Type B pancreatic cell (in vitro differentiated cells): Measurements from ENCODE around the gene NUP205. TPM values are rescaled to one million over a fixed set of nuclear protein-coding genes. Genes with fewer than 3 reads are reported as not detected.

ENCODE experiments used
- DNase-seq: peaks from one replicate; pipeline ENCODE4 v3.0.0; 2021; ENCODE audit warnings: mixed read lengths; ENCODE audit not compliant: unreplicated experiment; ENCODE audit errors: extremely low spot score
- H3K27ac Mint-ChIP-seq: 2 replicates; pipeline ENCODE4 v1.8.0; 2021; ENCODE audit warnings: mild to moderate bottlenecking, mixed read lengths
- H3K27me3 Mint-ChIP-seq: 2 replicates; pipeline ENCODE4 v1.8.0; 2021; ENCODE audit warnings: mixed read lengths
- H3K36me3 Mint-ChIP-seq: 2 replicates; pipeline ENCODE4 v1.8.0; 2021; ENCODE audit warnings: mixed read lengths
- H3K4me1 Mint-ChIP-seq: one replicate; pipeline ENCODE4 v1.8.0; 2021; ENCODE audit warnings: mixed read lengths; ENCODE audit not compliant: unreplicated experiment
- H3K4me3 Mint-ChIP-seq: 2 replicates; pipeline ENCODE4 v1.8.0; 2021; ENCODE audit warnings: mild to moderate bottlenecking, mixed read lengths
- H3K9me3 Mint-ChIP-seq: 2 replicates; pipeline ENCODE4 v1.8.0; 2021; ENCODE audit warnings: mixed read lengths
- total RNA-seq: library from RNA; stranded (reverse); gene quantifications from 2 replicates; pipeline ENCODE4 v1.2.1, GENCODE V29; 2021; ENCODE audit warnings: low replicate concordance
- TF ChIP-seq, protein P1 (sequence below): fragments of 200-600 bp; sonication (generic); conservative IDR thresholded peaks from 2 replicates; pipeline ENCODE4 v1.5.0; 2021; ENCODE audit warnings: antibody characterized with exemption, mild to moderate bottlenecking

The NUP205 gene
- total RNA-seq, 1 donor from 2014 or later: 102 TPM

DNA sequence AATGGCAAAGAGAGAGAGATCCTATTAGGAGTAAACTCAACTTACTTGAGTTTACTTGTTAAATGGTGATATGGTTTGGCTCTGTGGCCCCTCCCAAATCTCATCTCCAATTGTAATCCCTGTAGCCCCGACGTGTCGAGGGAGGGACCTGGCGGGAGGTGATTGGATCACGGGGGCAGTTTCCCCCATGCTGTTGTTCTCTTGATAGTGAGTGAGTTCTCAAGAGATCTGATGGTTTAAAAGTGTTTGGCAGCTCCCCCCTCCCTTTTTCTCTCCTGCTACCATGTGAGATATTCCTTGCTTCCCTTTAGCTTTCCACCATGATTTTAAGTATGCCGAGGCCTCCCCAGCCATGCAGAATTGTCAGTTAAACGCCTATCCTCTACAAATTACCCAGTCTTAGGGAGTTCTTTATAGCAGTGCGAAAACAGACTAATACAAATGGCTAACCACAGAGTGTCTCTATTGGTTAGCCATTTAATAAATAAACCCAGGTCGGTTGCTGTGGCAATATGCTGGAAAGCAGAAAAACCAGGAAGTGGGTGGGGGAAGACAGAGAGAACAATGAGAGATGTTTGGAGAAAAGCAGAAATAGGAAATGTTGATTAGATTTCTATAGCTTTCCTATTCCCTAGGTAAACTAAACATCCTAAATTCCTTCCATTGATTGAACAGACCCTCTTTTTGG, 101.6 kb downstream of the NUP205 start:
- TF ChIP-seq, protein P1, sequence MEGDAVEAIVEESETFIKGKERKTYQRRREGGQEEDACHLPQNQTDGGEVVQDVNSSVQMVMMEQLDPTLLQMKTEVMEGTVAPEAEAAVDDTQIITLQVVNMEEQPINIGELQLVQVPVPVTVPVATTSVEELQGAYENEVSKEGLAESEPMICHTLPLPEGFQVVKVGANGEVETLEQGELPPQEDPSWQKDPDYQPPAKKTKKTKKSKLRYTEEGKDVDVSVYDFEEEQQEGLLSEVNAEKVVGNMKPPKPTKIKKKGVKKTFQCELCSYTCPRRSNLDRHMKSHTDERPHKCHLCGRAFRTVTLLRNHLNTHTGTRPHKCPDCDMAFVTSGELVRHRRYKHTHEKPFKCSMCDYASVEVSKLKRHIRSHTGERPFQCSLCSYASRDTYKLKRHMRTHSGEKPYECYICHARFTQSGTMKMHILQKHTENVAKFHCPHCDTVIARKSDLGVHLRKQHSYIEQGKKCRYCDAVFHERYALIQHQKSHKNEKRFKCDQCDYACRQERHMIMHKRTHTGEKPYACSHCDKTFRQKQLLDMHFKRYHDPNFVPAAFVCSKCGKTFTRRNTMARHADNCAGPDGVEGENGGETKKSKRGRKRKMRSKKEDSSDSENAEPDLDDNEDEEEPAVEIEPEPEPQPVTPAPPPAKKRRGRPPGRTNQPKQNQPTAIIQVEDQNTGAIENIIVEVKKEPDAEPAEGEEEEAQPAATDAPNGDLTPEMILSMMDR: no peak
- no peak overlapping the region for H3K4me3 Mint-ChIP-seq
- DNase-seq: no peak
- H3K36me3 Mint-ChIP-seq: no peaks in the 10 kb centered on the region
- H3K27ac Mint-ChIP-seq: no peak overlapping the region
- H3K9me3 Mint-ChIP-seq: no peaks in the 10 kb centered on the region
- no peaks in the 10 kb centered on the region for H3K27me3 Mint-ChIP-seq
- peaks cover 13% of the 10 kb centered on the region for H3K4me1 Mint-ChIP-seq

DNA sequence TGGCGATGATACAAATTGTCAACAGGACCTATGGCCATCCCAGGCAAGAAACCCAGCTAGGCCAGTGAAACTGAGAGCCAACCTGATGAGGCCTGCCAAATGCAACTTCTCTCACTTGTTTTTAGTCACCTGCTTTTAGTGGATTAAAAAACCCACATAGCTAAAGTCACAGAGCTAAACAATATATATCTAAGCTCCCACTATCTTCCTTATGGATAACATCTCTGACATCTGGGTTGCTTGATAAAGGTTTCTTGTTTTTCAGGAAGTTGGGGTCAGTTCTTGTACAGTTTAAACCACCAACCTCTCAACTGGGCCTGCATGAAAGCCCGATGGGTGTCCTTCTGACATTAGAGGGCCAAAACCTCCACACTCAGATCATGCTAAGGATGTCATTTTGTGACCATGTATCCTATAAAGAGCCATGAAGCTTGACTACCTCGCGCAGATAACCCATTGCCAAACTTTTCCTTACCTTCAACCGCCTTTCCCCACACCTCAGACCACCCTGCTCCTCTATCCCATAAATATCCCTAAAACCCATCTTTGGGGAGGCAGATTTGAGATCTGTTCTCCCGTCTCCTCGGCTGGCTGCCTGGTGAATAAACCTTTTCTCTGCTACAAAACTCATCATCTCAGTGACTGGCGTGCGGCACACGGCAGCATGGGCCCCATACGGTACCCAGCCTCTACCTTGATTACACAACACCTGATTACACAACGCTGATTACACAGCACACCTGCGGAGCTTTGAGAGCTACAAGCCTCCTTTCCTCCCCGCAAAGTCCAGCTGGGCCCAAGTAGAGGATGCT, 103.8 kb downstream of the NUP205 start:
- TF ChIP-seq, protein P1: no peak
- Mint-ChIP-seq H3K9me3 (no peaks in the 10 kb centered on the region), H3K27me3 (no peaks in the 10 kb centered on the region), H3K4me1 (peaks cover 31% of the 10 kb centered on the region), H3K4me3 (peak overlapping the region; percentile 97), H3K27ac (peak overlapping the region; percentile 95), H3K36me3 (peaks cover 5% of the 10 kb centered on the region)
- no peak for DNase-seq

DNA sequence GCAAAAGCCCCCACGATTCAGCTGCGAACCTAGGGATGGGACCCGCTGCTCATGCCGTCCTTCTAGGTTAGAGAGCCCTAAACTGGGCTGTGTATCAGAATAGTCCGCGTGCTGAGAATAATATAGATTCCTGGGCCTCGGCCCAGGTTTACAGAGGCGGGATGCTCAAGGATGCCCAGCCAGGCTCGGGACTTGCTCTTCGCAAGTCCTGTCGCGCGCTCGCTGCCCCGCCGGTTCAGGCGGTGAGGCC, 104.3 kb downstream of the NUP205 start:
- Mint-ChIP-seq H3K4me1 (peaks cover 35% of the 10 kb centered on the region), H3K4me3 (peak overlapping the region; percentile 97), H3K36me3 (peaks cover 10% of the 10 kb centered on the region), H3K27me3 (no peaks in the 10 kb centered on the region), H3K27ac (peak overlapping the region; percentile 95), H3K9me3 (no peaks in the 10 kb centered on the region)
- no peak for DNase-seq
- TF ChIP-seq, protein P1: no peak

DNA sequence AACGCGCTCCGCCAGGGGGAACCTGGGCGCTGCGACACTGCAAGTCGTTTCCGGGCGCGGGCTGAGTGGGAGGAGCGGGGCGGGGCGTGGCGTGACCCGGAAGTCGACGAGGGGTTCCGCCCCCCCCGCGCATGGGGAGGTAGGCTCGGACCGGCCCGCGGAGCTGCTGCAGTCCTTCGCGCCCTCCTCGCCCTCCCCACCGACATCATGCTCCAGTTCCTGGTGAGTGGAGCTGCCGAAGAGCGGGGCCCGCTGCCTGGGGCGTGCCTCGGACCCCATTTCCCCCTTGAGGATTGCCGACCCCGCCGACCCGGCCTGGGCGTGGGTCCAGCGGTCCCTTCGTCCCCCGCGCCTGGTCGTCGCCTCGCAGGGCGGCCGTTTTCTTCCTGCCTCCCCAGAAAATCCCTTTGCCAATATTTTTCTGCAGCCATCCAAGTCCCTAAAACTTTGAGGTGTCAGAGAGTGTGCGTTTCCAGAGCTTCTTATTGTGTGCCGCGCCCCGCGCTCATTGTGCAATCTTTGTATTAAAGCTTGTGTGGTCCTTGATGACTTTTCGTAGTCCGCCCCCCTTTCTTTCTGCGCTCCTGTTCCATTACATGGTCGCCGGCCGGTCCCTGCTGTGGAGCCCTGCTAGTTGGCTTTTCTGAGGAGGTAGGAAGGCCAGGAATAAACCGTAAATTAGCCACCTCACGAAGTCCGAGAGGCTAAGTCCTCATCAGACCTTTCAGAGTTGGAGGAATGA, 104.8 kb downstream of the NUP205 start, which contains the start of gene STMP1:
STMP1 (plus strand) TSS at position 142 of the 742 bp plus-strand sequence.
- Mint-ChIP-seq H3K4me3 (peak within 1 kb of the TSS; percentile 97), H3K27ac (peak within 1 kb of the TSS; percentile 95), H3K9me3 (no peaks in the 10 kb centered on the region), H3K4me1 (peaks cover 35% of the 10 kb centered on the region), H3K36me3 (peaks cover 10% of the 10 kb centered on the region), H3K27me3 (no peaks in the 10 kb centered on the region)
- DNase-seq: peak; percentile 99
- TF ChIP-seq, protein P1: peak; percentile 79

DNA sequence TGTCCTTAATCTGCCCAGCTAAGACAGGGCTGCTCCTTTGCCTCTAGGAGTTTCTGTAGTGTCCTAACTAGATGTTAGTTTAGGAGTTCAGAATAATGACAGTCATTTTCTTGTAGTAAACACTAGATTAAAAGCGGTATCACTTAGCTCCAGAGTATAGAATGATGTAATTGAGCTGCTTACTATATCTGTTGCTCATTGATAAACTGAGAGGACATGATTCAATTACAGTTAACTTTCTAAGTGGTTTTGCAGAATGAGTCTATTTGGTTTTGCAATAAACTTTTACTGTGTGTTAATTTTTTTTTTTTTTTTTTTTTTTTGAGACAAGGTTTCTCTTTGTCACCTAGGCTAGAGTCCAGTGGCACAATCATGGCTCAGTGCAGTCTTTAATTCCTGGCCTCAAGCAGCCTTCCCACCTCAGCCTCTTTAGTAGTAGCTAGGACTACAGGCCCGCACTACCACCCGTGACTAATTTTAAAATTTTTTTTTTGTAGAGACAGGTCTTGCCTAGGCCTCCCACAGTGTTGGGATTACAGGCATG, 106.4 kb downstream of the NUP205 start:
- Mint-ChIP-seq H3K36me3 (peaks cover 21% of the 10 kb centered on the region), H3K4me3 (peak overlapping the region; percentile 97), H3K27ac (peak overlapping the region; percentile 72), H3K4me1 (peaks cover 32% of the 10 kb centered on the region), H3K9me3 (peaks cover 4% of the 10 kb centered on the region), H3K27me3 (no peaks in the 10 kb centered on the region)
- TF ChIP-seq, protein P1: no peak
- DNase-seq: no peak
